Esophagus muscularis mucosa (tissue), 4 donors: ENCODE measurements around the gene DPH3.
A peak's percentile ranks its signal among the peaks of the same experiment; 100 is the strongest.

Source experiments
- CTCF ChIP-seq, 3 experiments: fragments of 200-600 bp in 2 of 3; fragments of 450-650 bp in 1 of 3; sonication (generic) in 2 of 3; IDR thresholded peaks; one replicate each; pipeline ENCODE4 v1.5.1; 2017 to 2019; ENCODE audit warnings: antibody characterized with exemption in 3 of 3, mild to moderate bottlenecking in 2 of 3, moderate library complexity in 1 of 3
- EP300 ChIP-seq: sonication (generic); formaldehyde crosslinking; IDR thresholded peaks from one replicate; pipeline ENCODE4 v1.6.1; 2017; ENCODE audit warnings: antibody characterized with exemption
- POLR2A ChIP-seq: fragments of 450-650 bp; IDR thresholded peaks from one replicate; pipeline ENCODE4 v1.6.1; 2017; ENCODE audit warnings: antibody characterized with exemption, moderate library complexity, mild to moderate bottlenecking, low read depth
- POLR2AphosphoS5 ChIP-seq, 2 donors: sonication (generic); formaldehyde crosslinking; IDR thresholded peaks; one replicate each; pipeline ENCODE4 v1.6.1; 2017; ENCODE audit warnings: antibody characterized with exemption in 2 of 2

- no peak for TF ChIP-seq CTCF (IDR thresholded peaks at IDR 0.05)
- TF ChIP-seq EP300, result no peak
- peak in 1 of 2 donors; percentile 4 for TF ChIP-seq POLR2AphosphoS5 (IDR thresholded peaks at IDR 0.05)
- no peak for TF ChIP-seq POLR2A
Observed at GRCh38 chr3:16290827-16291196, 26.1 kb upstream of the DPH3 start.
